K562 (cell line): Measurements from ENCODE around the gene TXK. TPM values are rescaled to one million over a fixed set of nuclear protein-coding genes. Genes with fewer than 3 reads are reported as not detected.

Experiments used
- ATAC-seq: fragments of 200-7000 bp; cut with Tn5 transposase; 3 replicates; pipeline ENCODE4 v1.9.1; 2020; ENCODE audit warnings: moderate library complexity
- BruUV-seq: library from RNA; stranded (reverse); fragments of 400-500 nt; replicated peaks from 2 replicates; lab custom pipeline; 2021; lab: Mats Ljungman, UMichigan
- CTCF ChIA-PET: fragments of 300-600 bp; formaldehyde crosslinking; extraction: SDS; loops from one replicate; lab custom pipeline; 2021; ENCODE audit warnings: low intra/inter-chr PET ratio; lab: Yijun Ruan, JAX
- POLR2A ChIA-PET: fragments of 300-600, 350-650 bp; sonication (Branson Sonifier 250); formaldehyde crosslinking; extraction: SDS; loops from one replicate; lab custom pipeline; 2021; ENCODE audit warnings: antibody characterized with exemption, inconsistent platforms; lab: Yijun Ruan, JAX
- DNase-seq, 4 experiments: peaks; one replicate each; pipeline versions ENCODE4 v3.0.0 to v3.0.0-alpha.2; 2011 to 2018; ENCODE audit warnings: low spot score in 3 of 4, mixed read lengths in 3 of 4; ENCODE audit errors: extremely low read depth in 1 of 4
- FAIRE-seq: peaks from 2 replicates; lab custom pipeline; 2011; peaks lifted over from hg19 to GRCh38; lab: Jason Lieb, UNC
- H2AFZ ChIP-seq: 2 replicates; pipeline ENCODE4 v1.6.0; 2011; ENCODE audit warnings: low read depth, low read length, control low read depth, inconsistent platforms
- H3K27ac ChIP-seq: fragments of 200-600 bp; 3 replicates; pipeline ENCODE4 v1.8.0; 2011; ENCODE audit warnings: low read depth, mild to moderate bottlenecking, control low read depth, inconsistent platforms, low read length, moderate library complexity, mixed read lengths; ENCODE audit errors: extremely low read depth
- H3K27me3 ChIP-seq, 2 experiments: fragments of 300-600 bp in 1 of 2; 2 replicates in 1 of 2; 3 replicates in 1 of 2; pipeline versions ENCODE4 v1.6.0 to v1.8.0; 2011; ENCODE audit warnings: inconsistent platforms in 2 of 2, low read length in 2 of 2, mild to moderate bottlenecking in 1 of 2, mixed read lengths in 1 of 2, moderate library complexity in 1 of 2; ENCODE audit not compliant: control insufficient read depth in 2 of 2, insufficient read depth in 2 of 2
- H3K36me3 ChIP-seq: fragments of 300-600 bp; 3 replicates; pipeline ENCODE4 v1.8.0; 2011; ENCODE audit warnings: mild to moderate bottlenecking, low read length, inconsistent platforms; ENCODE audit not compliant: control insufficient read depth, insufficient read depth
- H3K4me1 ChIP-seq, 2 experiments: fragments of 200-600 bp in 1 of 2; replicated peaks in 1 of 2; 2 replicates in 1 of 2; 3 replicates in 1 of 2; pipeline versions ENCODE4 v1.5.1 to v1.8.0; 2011; ENCODE audit warnings: inconsistent platforms in 2 of 2, low read length in 2 of 2, mild to moderate bottlenecking in 1 of 2, mixed read lengths in 1 of 2, moderate library complexity in 1 of 2; ENCODE audit not compliant: control insufficient read depth in 2 of 2, insufficient read depth in 2 of 2
- H3K4me2 ChIP-seq: 2 replicates; pipeline ENCODE4 v1.6.1; 2011; ENCODE audit warnings: low read length, control low read depth, inconsistent platforms, mixed read lengths; ENCODE audit not compliant: insufficient read depth
- H3K4me3 ChIP-seq: fragments of 200-600 bp; sonication (generic), shearing (Covaris generic); 2 replicates; pipeline ENCODE4 v1.5.1; 2016; ENCODE audit warnings: control low read depth, inconsistent platforms
- H3K79me2 ChIP-seq: fragments of 200-600 bp; 3 replicates; pipeline ENCODE4 v1.8.0; 2011; ENCODE audit warnings: low read length, inconsistent platforms; ENCODE audit not compliant: control insufficient read depth, insufficient read depth
- H3K9ac ChIP-seq, 2 experiments: 2 replicates each; pipeline versions ENCODE4 v1.6.0 to v1.6.1; 2011; ENCODE audit warnings: low read depth in 2 of 2, low read length in 2 of 2, control low read depth in 1 of 2, inconsistent platforms in 1 of 2, mild to moderate bottlenecking in 1 of 2, mixed read lengths in 1 of 2; ENCODE audit not compliant: insufficient read depth in 1 of 2
- H3K9me1 ChIP-seq: one replicate; pipeline ENCODE4 v1.6.0; 2011; ENCODE audit warnings: inconsistent platforms, mild to moderate bottlenecking, low read length, moderate library complexity; ENCODE audit not compliant: control insufficient read depth, insufficient read depth
- H3K9me3 ChIP-seq: replicated peaks from 2 replicates; pipeline ENCODE4 v1.5.1; 2011; ENCODE audit warnings: low read depth, low read length, inconsistent platforms; ENCODE audit not compliant: control insufficient read depth, insufficient read depth
- H4K20me1 ChIP-seq: replicated peaks from 2 replicates; pipeline ENCODE4 v1.6.1; 2011; ENCODE audit warnings: low read length, inconsistent platforms, mixed read lengths; ENCODE audit not compliant: control insufficient read depth, insufficient read depth
- ELF4 ChIP-seq: fragments of 450-650 bp; formaldehyde crosslinking; IDR thresholded peaks from 2 replicates; pipeline ENCODE4 v1.4.0; 2022; ENCODE audit warnings: missing genetic modification characterization
- PHF21A ChIP-seq: fragments of 450-650 bp; IDR thresholded peaks from 2 replicates; pipeline ENCODE4 v1.6.1; 2017; ENCODE audit warnings: low read depth, borderline replicate concordance
- RBM22 ChIP-seq: fragments of 200-400 bp; formaldehyde crosslinking; IDR thresholded peaks from 2 replicates; pipeline ENCODE4 v1.6.1; 2018; ENCODE audit warnings: low read length, low read depth; ENCODE audit not compliant: poor library complexity, severe bottlenecking
- RBM25 ChIP-seq: fragments of 200-400 bp; formaldehyde crosslinking; IDR thresholded peaks from 2 replicates; pipeline ENCODE4 v1.6.1; 2018; ENCODE audit warnings: low read length, low read depth, moderate library complexity; ENCODE audit not compliant: severe bottlenecking
- SP2 ChIP-seq: IDR thresholded peaks from 2 replicates; pipeline ENCODE4 v1.6.1; 2011; ENCODE audit warnings: mild to moderate bottlenecking, low read depth, low read length, moderate library complexity; ENCODE audit not compliant: poor library complexity, severe bottlenecking; ENCODE audit errors: extremely low read depth
- ZNF146 ChIP-seq: IDR thresholded peaks from one replicate; pipeline ENCODE4 v1.6.1; 2018; ENCODE audit warnings: missing compliant biosample characterization; ENCODE audit not compliant: unreplicated experiment
- ZNF79 ChIP-seq: fragments of 250-450 bp; sonication (Bioruptor Pico); IDR thresholded peaks from 2 replicates; pipeline ENCODE4 v1.4.0; 2020; ENCODE audit warnings: low read depth, mild to moderate bottlenecking, moderate library complexity
- WGBS: fragments of 100-300 bp; shearing (Covaris generic); methylation state at CpG from one replicate; pipeline ENCODE4 v1.1.6; 2016; ENCODE audit warnings: low coverage, mixed read lengths; ENCODE audit not compliant: insufficient coverage; ENCODE audit errors: missing lambda C conversion rate; 5-methylcytosine and 5-hydroxymethylcytosine counted together
- in situ Hi-C: fragments of 300-500 bp; cut with MboI; formaldehyde crosslinking; loops from 4 replicates; pipeline ENCODE4 v1.15.0; 2018; ENCODE audit warnings: inconsistent platforms, mixed read lengths
- intact Hi-C: fragments of 100-400 bp; cut with micrococcal nuclease; formaldehyde crosslinking; loops from 2 replicates; pipeline ENCODE4 v1.14.2; 2022
- polyA plus RNA-seq, 8 experiments: library from polyadenylated mRNA; depleted of rRNA in 4 of 8; stranded (reverse) in 5 of 8; unstranded in 3 of 8; fragments of >200 nt; fragmentation: Nextera tagmentation in 2 of 8; fragmentation: Illumina TruSeq in 1 of 8; extraction: Ambion mirVana in 2 of 8; extraction: Trizol in 1 of 8; gene quantifications; 2 replicates each; pipeline versions ENCODE4 v1.2.1 to v1.2.3, GENCODE V29; 2011 to 2014; ENCODE audit warnings: inconsistent platforms in 1 of 8, missing spikeins in 1 of 8
- total RNA-seq, 7 experiments: library from RNA; depleted of rRNA in 6 of 7; stranded (reverse); fragments of >200 nt in 6 of 7; fragmentation: Illumina TruSeq in 2 of 7; extraction: Trizol in 2 of 7; gene quantifications; 2 replicates each; pipeline versions ENCODE4 v1.2.1 to v1.2.3, GENCODE V29; 2011 to 2021; ENCODE audit warnings: low replicate concordance in 1 of 7
- TF ChIP-seq, protein P1 (sequence below): fragments of 250-450 bp; sonication (Bioruptor Pico); IDR thresholded peaks from 2 replicates; pipeline ENCODE4 v1.8.0; 2021; ENCODE audit warnings: moderate library complexity, mild to moderate bottlenecking, inconsistent platforms
- TF ChIP-seq, protein P2 (sequence below): fragments of 200-400 bp; formaldehyde crosslinking; IDR thresholded peaks from 2 replicates; pipeline ENCODE4 v1.6.1; 2017; ENCODE audit warnings: mild to moderate bottlenecking, low read depth, low read length, moderate library complexity
- TF ChIP-seq, protein P3 (sequence below): fragments of 450-650 bp; IDR thresholded peaks from 2 replicates; pipeline ENCODE4 v1.6.1; 2018; ENCODE audit warnings: mild to moderate bottlenecking, low read depth; ENCODE audit not compliant: partially characterized antibody
- TF ChIP-seq, protein P4 (sequence below), 2 experiments: IDR thresholded peaks; 2 replicates each; pipeline ENCODE4 v1.6.1; 2011; ENCODE audit warnings: borderline replicate concordance in 1 of 2, control low read depth in 1 of 2, low read depth in 1 of 2, low read length in 1 of 2, mild to moderate bottlenecking in 1 of 2, mixed read lengths in 1 of 2, moderate library complexity in 1 of 2; ENCODE audit not compliant: insufficient read depth in 1 of 2, insufficient read length in 1 of 2, poor library complexity in 1 of 2, severe bottlenecking in 1 of 2; ENCODE audit errors: extremely low read depth in 1 of 2

Gene TXK
- total and polyA plus RNA-seq, 9 of the 15 experiments (the other 6 are each of a cell fraction or from before 2014, with no cell fraction given), result 0.24 to 1.1 (median 0.45) TPM; not detected in 1

DNA sequence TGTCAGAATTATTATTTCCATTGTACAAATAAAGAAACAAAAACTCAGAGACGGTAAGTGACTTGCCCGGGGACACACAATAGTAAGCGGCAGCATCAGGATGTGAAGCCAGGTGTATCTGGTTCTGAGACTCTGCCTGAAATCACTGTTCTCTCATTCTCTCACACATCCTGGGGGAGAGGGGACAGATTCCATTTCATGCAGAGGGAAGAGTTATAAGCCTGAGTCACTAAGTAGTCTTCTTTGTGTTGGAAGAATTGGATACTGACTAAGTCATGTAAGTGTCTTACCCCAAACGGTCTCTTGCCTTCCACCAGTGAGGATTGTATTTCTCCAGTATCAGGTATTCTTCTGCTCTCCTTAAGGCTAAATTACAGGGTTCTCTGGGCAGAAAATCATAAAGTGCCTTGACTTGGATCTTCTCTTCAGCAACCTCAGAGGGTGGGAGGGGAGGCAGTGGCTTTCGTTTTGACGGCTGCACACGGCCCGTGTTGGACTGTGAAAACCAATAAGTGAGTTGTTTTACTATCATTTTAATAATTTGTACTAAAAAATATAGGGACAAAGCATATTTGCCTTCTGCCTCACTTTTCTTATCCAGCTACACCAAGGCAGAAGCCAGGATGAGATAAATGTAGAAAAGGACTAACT, 21.9 kb downstream of the TXK start:
- peak; percentile 61 for ATAC-seq
- Histone ChIP-seq H3K27me3 (no peaks in the 10 kb centered on the region), H3K27ac (no peak overlapping the region), H3K9me1 (no peaks in the 10 kb centered on the region), H3K4me1 (peaks cover 0 to 5% of the 10 kb centered on the region in 2 experiments; a peak in 1 of 5 replicates), H3K79me2 (no peaks in the 10 kb centered on the region), H4K20me1 (no peaks in the 10 kb centered on the region), H2AFZ (peak overlapping the region; percentile 22; the same call in 1 of the 2 replicates), H3K9me3 (no peaks in the 10 kb centered on the region), H3K36me3 (no peaks in the 10 kb centered on the region)
- CTCF ChIA-PET, result no interaction called here
- in situ Hi-C loops, result no loop called here
- WGBS, result 40% methylated on average over 8 of the region's 8 CpGs
- no TSS peak for BruUV-seq
- TF ChIP-seq, protein P1, sequence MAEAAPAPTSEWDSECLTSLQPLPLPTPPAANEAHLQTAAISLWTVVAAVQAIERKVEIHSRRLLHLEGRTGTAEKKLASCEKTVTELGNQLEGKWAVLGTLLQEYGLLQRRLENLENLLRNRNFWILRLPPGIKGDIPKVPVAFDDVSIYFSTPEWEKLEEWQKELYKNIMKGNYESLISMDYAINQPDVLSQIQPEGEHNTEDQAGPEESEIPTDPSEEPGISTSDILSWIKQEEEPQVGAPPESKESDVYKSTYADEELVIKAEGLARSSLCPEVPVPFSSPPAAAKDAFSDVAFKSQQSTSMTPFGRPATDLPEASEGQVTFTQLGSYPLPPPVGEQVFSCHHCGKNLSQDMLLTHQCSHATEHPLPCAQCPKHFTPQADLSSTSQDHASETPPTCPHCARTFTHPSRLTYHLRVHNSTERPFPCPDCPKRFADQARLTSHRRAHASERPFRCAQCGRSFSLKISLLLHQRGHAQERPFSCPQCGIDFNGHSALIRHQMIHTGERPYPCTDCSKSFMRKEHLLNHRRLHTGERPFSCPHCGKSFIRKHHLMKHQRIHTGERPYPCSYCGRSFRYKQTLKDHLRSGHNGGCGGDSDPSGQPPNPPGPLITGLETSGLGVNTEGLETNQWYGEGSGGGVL (CRISPR knock-in tag), result no peak
- TF ChIP-seq RBM22 (no peak), ELF4 (CRISPR knock-in tag) (no peak), SP2 (no peak), ZNF146 (no peak), ZNF79 (CRISPR knock-in tag) (no peak), PHF21A (no peak), RBM25 (no peak)
- TF ChIP-seq, protein P2, sequence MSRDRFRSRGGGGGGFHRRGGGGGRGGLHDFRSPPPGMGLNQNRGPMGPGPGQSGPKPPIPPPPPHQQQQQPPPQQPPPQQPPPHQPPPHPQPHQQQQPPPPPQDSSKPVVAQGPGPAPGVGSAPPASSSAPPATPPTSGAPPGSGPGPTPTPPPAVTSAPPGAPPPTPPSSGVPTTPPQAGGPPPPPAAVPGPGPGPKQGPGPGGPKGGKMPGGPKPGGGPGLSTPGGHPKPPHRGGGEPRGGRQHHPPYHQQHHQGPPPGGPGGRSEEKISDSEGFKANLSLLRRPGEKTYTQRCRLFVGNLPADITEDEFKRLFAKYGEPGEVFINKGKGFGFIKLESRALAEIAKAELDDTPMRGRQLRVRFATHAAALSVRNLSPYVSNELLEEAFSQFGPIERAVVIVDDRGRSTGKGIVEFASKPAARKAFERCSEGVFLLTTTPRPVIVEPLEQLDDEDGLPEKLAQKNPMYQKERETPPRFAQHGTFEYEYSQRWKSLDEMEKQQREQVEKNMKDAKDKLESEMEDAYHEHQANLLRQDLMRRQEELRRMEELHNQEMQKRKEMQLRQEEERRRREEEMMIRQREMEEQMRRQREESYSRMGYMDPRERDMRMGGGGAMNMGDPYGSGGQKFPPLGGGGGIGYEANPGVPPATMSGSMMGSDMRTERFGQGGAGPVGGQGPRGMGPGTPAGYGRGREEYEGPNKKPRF, result no peak
- TF ChIP-seq, protein P3, sequence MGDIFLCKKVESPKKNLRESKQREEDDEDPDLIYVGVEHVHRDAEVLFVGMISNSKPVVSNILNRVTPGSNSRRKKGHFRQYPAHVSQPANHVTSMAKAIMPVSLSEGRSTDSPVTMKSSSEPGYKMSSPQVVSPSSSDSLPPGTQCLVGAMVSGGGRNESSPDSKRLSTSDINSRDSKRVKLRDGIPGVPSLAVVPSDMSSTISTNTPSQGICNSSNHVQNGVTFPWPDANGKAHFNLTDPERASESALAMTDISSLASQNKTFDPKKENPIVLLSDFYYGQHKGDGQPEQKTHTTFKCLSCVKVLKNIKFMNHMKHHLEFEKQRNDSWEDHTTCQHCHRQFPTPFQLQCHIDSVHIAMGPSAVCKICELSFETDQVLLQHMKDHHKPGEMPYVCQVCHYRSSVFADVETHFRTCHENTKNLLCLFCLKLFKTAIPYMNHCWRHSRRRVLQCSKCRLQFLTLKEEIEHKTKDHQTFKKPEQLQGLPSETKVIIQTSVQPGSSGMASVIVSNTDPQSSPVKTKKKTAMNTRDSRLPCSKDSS, result no peak
- TF ChIP-seq, protein P4, sequence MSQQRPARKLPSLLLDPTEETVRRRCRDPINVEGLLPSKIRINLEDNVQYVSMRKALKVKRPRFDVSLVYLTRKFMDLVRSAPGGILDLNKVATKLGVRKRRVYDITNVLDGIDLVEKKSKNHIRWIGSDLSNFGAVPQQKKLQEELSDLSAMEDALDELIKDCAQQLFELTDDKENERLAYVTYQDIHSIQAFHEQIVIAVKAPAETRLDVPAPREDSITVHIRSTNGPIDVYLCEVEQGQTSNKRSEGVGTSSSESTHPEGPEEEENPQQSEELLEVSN (IDR thresholded peaks at IDR 0.05; ENCODE audit: borderline replicate concordance in 1 of 2, extremely low read depth in 1 of 2, insufficient read depth in 1 of 2, insufficient read length in 1 of 2, low read depth in 1 of 2, low read length in 1 of 2, poor library complexity in 1 of 2, severe bottlenecking in 1 of 2), result no peak
- TF ChIP-seq, all 486 proteins: peak for 0
- no peak overlapping the region for H3K9ac ChIP-seq
- POLR2A ChIA-PET, result no interaction called here
- FAIRE-seq (no peak), DNase-seq (no peak)
- no peak overlapping the region for H3K4me2 ChIP-seq
- H3K4me3 ChIP-seq, result no peak overlapping the region
- intact Hi-C loops, result no loop called here
